Breast epithelium (tissue), 3 donors: ENCODE data around the gene KCNMB1.

Experiments used
- CTCF ChIP-seq, 3 donors: fragments of 450-650 bp; IDR thresholded peaks; one replicate each; pipeline ENCODE4 v1.5.1; 2016 to 2017; ENCODE audit warnings: antibody characterized with exemption in 3 of 3, mild to moderate bottlenecking in 3 of 3, moderate library complexity in 3 of 3
- POLR2AphosphoS5 ChIP-seq, 3 donors: sonication (generic); formaldehyde crosslinking; IDR thresholded peaks; one replicate each; pipeline ENCODE4 v1.6.1; 2017; ENCODE audit warnings: antibody characterized with exemption in 3 of 3

DNA sequence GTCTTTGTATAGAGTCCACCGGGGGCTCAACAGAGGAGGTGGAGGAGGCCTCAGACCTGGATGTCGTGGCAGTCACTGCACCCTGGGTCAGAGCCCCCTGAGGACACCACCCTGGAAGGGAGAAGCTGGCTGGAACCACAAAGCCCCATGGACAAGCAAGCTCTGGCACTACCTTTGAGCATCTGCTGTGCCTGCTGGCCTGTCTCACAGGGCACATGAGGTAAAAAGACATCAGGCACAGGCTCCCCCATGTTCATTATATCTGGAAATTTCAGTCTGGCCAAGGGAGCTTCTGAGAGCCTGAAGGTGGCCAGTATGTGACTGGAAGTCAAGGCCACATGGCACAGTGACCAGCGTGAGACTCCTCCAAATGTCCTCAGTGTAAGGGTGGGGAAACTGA, 22.9 kb downstream of the KCNMB1 start:
- TF ChIP-seq POLR2AphosphoS5 (IDR thresholded peaks at IDR 0.05): no peak
- no peak for TF ChIP-seq CTCF (IDR thresholded peaks at IDR 0.05)
